K562 (cell line): Measurements from ENCODE around the gene CENPN. TPM values are rescaled to one million over a fixed set of nuclear protein-coding genes. Genes with fewer than 3 reads are reported as not detected.

Experiments
- CAMTA2 ChIP-seq: fragments of 250-450 bp; sonication (Bioruptor Pico); conservative IDR thresholded peaks from 2 replicates; pipeline ENCODE4 v1.5.1; 2022
- CC2D1A ChIP-seq: fragments of 450-650 bp; IDR thresholded peaks from 2 replicates; pipeline ENCODE4 v1.6.1; 2017; ENCODE audit warnings: mild to moderate bottlenecking
- CGGBP1 ChIP-seq: fragments of 250-450 bp; sonication (Bioruptor Pico); IDR thresholded peaks from 2 replicates; pipeline ENCODE4 v1.9.0; 2021; ENCODE audit warnings: mild to moderate bottlenecking
- ELF4 ChIP-seq: fragments of 450-650 bp; formaldehyde crosslinking; IDR thresholded peaks from 2 replicates; pipeline ENCODE4 v1.4.0; 2022; ENCODE audit warnings: missing genetic modification characterization
- FOXK1 ChIP-seq: sonication (generic); formaldehyde crosslinking; IDR thresholded peaks from 2 replicates; pipeline ENCODE4 v1.8.0; 2022; ENCODE audit warnings: missing genetic modification reagents, mild to moderate bottlenecking, borderline replicate concordance
- NCOA6 ChIP-seq: fragments of 450-650 bp; IDR thresholded peaks from 2 replicates; pipeline ENCODE4 v1.6.1; 2017; ENCODE audit warnings: mild to moderate bottlenecking
- NONO ChIP-seq, 2 experiments: fragments of 200-400 bp in 1 of 2; fragments of 450-650 bp in 1 of 2; formaldehyde crosslinking in 1 of 2; IDR thresholded peaks; 2 replicates each; pipeline ENCODE4 v1.6.1; 2017; ENCODE audit warnings: low read depth in 2 of 2, mild to moderate bottlenecking in 2 of 2, moderate library complexity in 2 of 2, low read length in 1 of 2
- NR1H2 ChIP-seq: sonication (generic); formaldehyde crosslinking; IDR thresholded peaks from 2 replicates; pipeline ENCODE4 v1.4.0; 2020; ENCODE audit warnings: mild to moderate bottlenecking, missing genetic modification reagents
- RCOR1 ChIP-seq, 2 experiments: IDR thresholded peaks; 2 replicates each; pipeline ENCODE4 v1.6.1; 2012; ENCODE audit warnings: low read depth in 2 of 2, low read length in 2 of 2, borderline replicate concordance in 1 of 2, improper control_type of control experiment in 1 of 2
- RREB1 ChIP-seq: fragments of 250-450 bp; sonication (Bioruptor Pico); IDR thresholded peaks from 2 replicates; pipeline ENCODE4 v1.4.0; 2020
- SMARCA5 ChIP-seq: fragments of 450-650 bp; IDR thresholded peaks from 2 replicates; pipeline ENCODE4 v1.6.1; 2016
- SMC3 ChIP-seq: conservative IDR thresholded peaks from 2 replicates; pipeline ENCODE4 v1.6.1; 2011; ENCODE audit warnings: low read depth, low read length, improper control_type of control experiment; ENCODE audit not compliant: insufficient read depth
- THRA ChIP-seq: fragments of 450-650 bp; IDR thresholded peaks from 2 replicates; pipeline ENCODE4 v1.6.1; 2017; ENCODE audit warnings: mild to moderate bottlenecking, moderate library complexity
- UBTF ChIP-seq, 2 experiments: IDR thresholded peaks; 2 replicates each; pipeline ENCODE4 v1.6.1; 2012; ENCODE audit warnings: improper control_type of control experiment in 2 of 2, low read depth in 2 of 2, low read length in 2 of 2, borderline replicate concordance in 1 of 2
- USF1 ChIP-seq: sonication (generic); formaldehyde crosslinking; IDR thresholded peaks from 2 replicates; pipeline ENCODE4 v1.9.0; 2022; ENCODE audit warnings: mild to moderate bottlenecking, missing genetic modification reagents
- YBX1 ChIP-seq: fragments of 450-650 bp; IDR thresholded peaks from 2 replicates; pipeline ENCODE4 v1.7.1; 2016; ENCODE audit warnings: mild to moderate bottlenecking
- ZNF655 ChIP-seq: fragments of 250-450 bp; sonication (Bioruptor Pico); IDR thresholded peaks from 2 replicates; pipeline ENCODE4 v1.5.0; 2021
- polyA plus RNA-seq, 8 experiments: library from polyadenylated mRNA; depleted of rRNA in 4 of 8; stranded (reverse) in 5 of 8; unstranded in 3 of 8; fragments of >200 nt; fragmentation: Nextera tagmentation in 2 of 8; fragmentation: Illumina TruSeq in 1 of 8; extraction: Ambion mirVana in 2 of 8; extraction: Trizol in 1 of 8; gene quantifications; 2 replicates each; pipeline versions ENCODE4 v1.2.1 to v1.2.3, GENCODE V29; 2011 to 2014; ENCODE audit warnings: inconsistent platforms in 1 of 8, missing spikeins in 1 of 8
- total RNA-seq, 7 experiments: library from RNA; depleted of rRNA in 6 of 7; stranded (reverse); fragments of >200 nt in 6 of 7; fragmentation: Illumina TruSeq in 2 of 7; extraction: Trizol in 2 of 7; gene quantifications; 2 replicates each; pipeline versions ENCODE4 v1.2.1 to v1.2.3, GENCODE V29; 2011 to 2021; ENCODE audit warnings: low replicate concordance in 1 of 7

The CENPN gene
- total and polyA plus RNA-seq, 9 of the 15 experiments (the other 6 are each of a cell fraction or from before 2014, with no cell fraction given), result 92.3 to 384 (median 140) TPM

GRCh38 chr16:80993307-80993706 lies 13.7 kb upstream of the CENPN start (continued):
- TF ChIP-seq RREB1 (CRISPR knock-in tag) (no peak), ZNF655 (CRISPR knock-in tag) (no peak), ELF4 (no peak), YBX1 (no peak), CGGBP1 (CRISPR knock-in tag) (no peak), THRA (no peak), CC2D1A (no peak), FOXK1 (CRISPR knock-in tag) (no peak), RCOR1 (IDR thresholded peaks at IDR 0.05; ENCODE audit: borderline replicate concordance in 1 of 2, low read depth in 2 of 2, low read length in 2 of 2) (peak in 1 of 2 experiments; percentile 73; a peak in 2 of 4 replicates), SMC3 (no peak), SMARCA5 (peak; percentile 62; the same call in 1 of the 2 replicates), CAMTA2 (no peak), UBTF (IDR thresholded peaks at IDR 0.05; ENCODE audit: borderline replicate concordance in 1 of 2, low read depth in 2 of 2, low read length in 2 of 2) (0 out of 4 replicates have a peak, but pooled peaks of 1 of the 2 experiments have one; percentile 43), NCOA6 (no peak), USF1 (CRISPR knock-in tag) (no peak), NR1H2 (CRISPR knock-in tag) (no peak), NONO (IDR thresholded peaks at IDR 0.05; ENCODE audit: low read depth in 2 of 2, low read length in 1 of 2) (no peak)
